Panc1 (cell line): ENCODE data around the gene TLE4. TPM values are rescaled to one million over a fixed set of nuclear protein-coding genes. Genes with fewer than 3 reads are reported as not detected.

Experiments
- ATAC-seq: fragments of 200-7000 bp; cut with Tn5 transposase; 2 replicates; pipeline ENCODE4 v1.9.1; 2020; ENCODE audit warnings: mild to moderate bottlenecking, moderate library complexity
- BruUV-seq: library from RNA; stranded (reverse); fragments of 400-500 nt; replicated peaks from 2 replicates; lab custom pipeline; 2021; lab: Mats Ljungman, UMichigan
- CTCF ChIA-PET: fragments of 300-600 bp; sonication (Branson Sonifier 250); formaldehyde crosslinking; loops from one replicate; lab custom pipeline; 2022; ENCODE audit warnings: antibody characterized with exemption; lab: Charles Lee
- POLR2A ChIA-PET: fragments of 300-600 bp; sonication (Branson Sonifier 250); formaldehyde crosslinking; loops from one replicate; lab custom pipeline; 2022; ENCODE audit warnings: antibody characterized with exemption; lab: Charles Lee
- DNase-seq: peaks from one replicate; pipeline ENCODE4 v3.0.0-alpha.2; 2010; ENCODE audit warnings: low read depth, low spot score
- H3K27ac ChIP-seq: 2 replicates; pipeline ENCODE4 v1.5.1; 2011; ENCODE audit warnings: mild to moderate bottlenecking, low read length, inconsistent platforms
- H3K27me3 ChIP-seq: fragments of 200-500 bp; sonication (Bioruptor generic); 2 replicates; pipeline ENCODE4 v1.6.0; 2014; ENCODE audit warnings: low read length, inconsistent platforms; ENCODE audit not compliant: control insufficient read depth, insufficient read depth
- H3K36me3 ChIP-seq: fragments of 200-500 bp; sonication (Bioruptor generic); 2 replicates; pipeline ENCODE4 v1.5.1; 2014; ENCODE audit warnings: inconsistent platforms, mild to moderate bottlenecking, low read length, moderate library complexity; ENCODE audit not compliant: control insufficient read depth, insufficient read depth
- H3K4me1 ChIP-seq: 2 replicates; pipeline ENCODE4 v1.5.1; 2011; ENCODE audit warnings: inconsistent platforms, mild to moderate bottlenecking, low read length, moderate library complexity; ENCODE audit not compliant: control insufficient read depth, insufficient read depth
- H3K4me3 ChIP-seq, 2 experiments: 2 replicates each; pipeline ENCODE4 v1.5.1; 2011 to 2012; ENCODE audit warnings: low read depth in 2 of 2, low read length in 2 of 2, mild to moderate bottlenecking in 2 of 2, inconsistent platforms in 1 of 2, moderate library complexity in 1 of 2
- H3K9me3 ChIP-seq: fragments of 200-500 bp; sonication (Bioruptor generic); 2 replicates; pipeline ENCODE4 v1.5.1; 2014; ENCODE audit warnings: low read depth, mild to moderate bottlenecking, inconsistent platforms, low read length, moderate library complexity; ENCODE audit not compliant: control insufficient read depth, insufficient read depth
- CTCF ChIP-seq: fragments of 450-650 bp; IDR thresholded peaks from 2 replicates; pipeline ENCODE4 v1.5.1; 2017; ENCODE audit warnings: mild to moderate bottlenecking
- POLR2AphosphoS5 ChIP-seq: IDR thresholded peaks from 2 replicates; pipeline ENCODE4 v1.6.1; 2012; ENCODE audit warnings: mild to moderate bottlenecking, low read depth, low read length, moderate library complexity
- REST ChIP-seq, 2 experiments: IDR thresholded peaks; 2 replicates each; pipeline ENCODE4 v1.6.1; 2011 to 2012; ENCODE audit warnings: low read depth in 2 of 2, control low read depth in 1 of 2, low read length in 1 of 2, mild to moderate bottlenecking in 1 of 2, moderate library complexity in 1 of 2; ENCODE audit not compliant: insufficient read depth in 1 of 2
- SIN3A ChIP-seq: IDR thresholded peaks from 2 replicates; pipeline ENCODE4 v1.6.1; 2012; ENCODE audit warnings: low read depth, mild to moderate bottlenecking, low read length, moderate library complexity, borderline replicate concordance; ENCODE audit not compliant: insufficient read depth
- TCF7L2 ChIP-seq: IDR thresholded peaks from 2 replicates; pipeline ENCODE4 v1.6.1; 2011; ENCODE audit warnings: mild to moderate bottlenecking, low read depth, low read length, inconsistent platforms
- in situ Hi-C: cut with HindIII; loops from 2 replicates; pipeline ENCODE4 v1.10.0; 2016; ENCODE audit warnings: low sequenced_read_pairs, low pct_unique_long_range_greater_than_20kb
- intact Hi-C: fragments of 100-400 bp; cut with micrococcal nuclease; formaldehyde crosslinking; loops from one replicate; pipeline ENCODE4 v1.10.0; 2022; ENCODE audit not compliant: unreplicated experiment
- total RNA-seq: library from RNA; stranded (reverse); gene quantifications from one replicate; pipeline ENCODE4 v1.2.1, GENCODE V29; 2021; ENCODE audit not compliant: unreplicated experiment

TLE4 gene
- total RNA-seq, 1 experiment from 2014 or later = 8.7 TPM

GRCh38 chr9:79630521-79631403, 59.0 kb downstream of the TLE4 start:
- CTCF ChIA-PET = no interaction called here
- H3K36me3 ChIP-seq = no peaks in the 10 kb centered on the region
- intact Hi-C loops = no loop called here

GRCh38 chr9:79632060-79632459, 60.3 kb downstream of the TLE4 start:
- intact Hi-C loops = no loop called here
- Histone ChIP-seq H3K27ac (no peak overlapping the region), H3K36me3 (no peaks in the 10 kb centered on the region), H3K9me3 (no peaks in the 10 kb centered on the region), H3K4me3 (no peak overlapping the region), H3K27me3 (no peaks in the 10 kb centered on the region), H3K4me1 (no peaks in the 10 kb centered on the region)
- in situ Hi-C loops = no loop called here
- POLR2A ChIA-PET = no interaction called here
- TF ChIP-seq REST (IDR thresholded peaks at IDR 0.05; ENCODE audit: insufficient read depth in 1 of 2, low read depth in 2 of 2, low read length in 1 of 2) (no peak), CTCF (no peak), SIN3A (no peak), TCF7L2 (no peak), POLR2AphosphoS5 (no peak)
- CTCF ChIA-PET = no interaction called here
- DNase-seq (no peak), ATAC-seq (no peak)
- no TSS peak for BruUV-seq

More at GRCh38 chr9:79630521-79631403, 59.0 kb downstream of the TLE4 start:
- no peak overlapping the region for H3K27ac ChIP-seq
- TF ChIP-seq CTCF (no peak), TCF7L2 (no peak), POLR2AphosphoS5 (no peak), SIN3A (no peak), REST (IDR thresholded peaks at IDR 0.05; ENCODE audit: insufficient read depth in 1 of 2, low read depth in 2 of 2, low read length in 1 of 2) (no peak)
- H3K4me3 ChIP-seq = no peak overlapping the region
- no peak for ATAC-seq
- BruUV-seq = no TSS peak
- H3K9me3 ChIP-seq = no peaks in the 10 kb centered on the region
- DNase-seq = no peak
- no peaks in the 10 kb centered on the region for H3K27me3 ChIP-seq
- POLR2A ChIA-PET = no interaction called here
- in situ Hi-C loops = no loop called here
- no peaks in the 10 kb centered on the region for H3K4me1 ChIP-seq
